C1 segment of cervical spinal cord (tissue), 14 donors: ENCODE results near the gene TDP2.

Source experiments
- DNase-seq, 14 donors: peaks; one replicate each; lab custom pipeline; 2025; lab: John Stamatoyannopoulos, UW

TDP2 gene

GRCh38 chr6:24600903-24601302, 65.8 kb downstream of the TDP2 start:
- DNase-seq: no peak
